Stomach smooth muscle (tissue), 2 donors: ENCODE measurements around the gene GATC.
A peak's percentile ranks its signal among the peaks of the same experiment; 100 is the strongest.

Experiments used
- H3K27ac ChIP-seq: one replicate; pipeline ENCODE4 v1.7.0; 2013; ENCODE audit warnings: mild to moderate bottlenecking, low read length, inconsistent platforms
- H3K27me3 ChIP-seq, 2 donors: one replicate each; pipeline ENCODE4 v1.7.0; 2013; ENCODE audit warnings: low read length in 2 of 2; ENCODE audit not compliant: insufficient read depth in 2 of 2, control insufficient read depth in 1 of 2
- H3K36me3 ChIP-seq, 2 donors: one replicate each; pipeline ENCODE4 v1.7.0; 2013; ENCODE audit warnings: low read length in 2 of 2; ENCODE audit not compliant: control insufficient read depth in 2 of 2, insufficient read depth in 2 of 2
- H3K4me1 ChIP-seq: one replicate; pipeline ENCODE4 v1.7.0; 2013; ENCODE audit warnings: low read length; ENCODE audit not compliant: control insufficient read depth, insufficient read depth
- H3K4me3 ChIP-seq, 2 donors: one replicate each; pipeline ENCODE4 v1.7.0; 2013; ENCODE audit warnings: low read length in 2 of 2
- H3K9ac ChIP-seq, 2 donors: one replicate each; pipeline ENCODE4 v1.7.0; 2013; ENCODE audit warnings: low read length in 2 of 2, mild to moderate bottlenecking in 1 of 2
- H3K9me3 ChIP-seq, 2 donors: one replicate each; pipeline ENCODE4 v1.7.0; 2013; ENCODE audit warnings: low read length in 2 of 2; ENCODE audit not compliant: control insufficient read depth in 2 of 2
- donor health status: healthy.
- donor health status: Pancreatic carcinoma.

GATC gene

GRCh38 chr12:120457133-120457532 is 10.9 kb downstream of the GATC start:
- H3K36me3 ChIP-seq, result peaks cover 34 to 49% of the 10 kb centered on the region in 2 donors
- no peak overlapping the region for H3K9ac ChIP-seq
- H3K9me3 ChIP-seq, result no peaks in the 10 kb centered on the region
- H3K27ac ChIP-seq, result no peak overlapping the region
- H3K27me3 ChIP-seq, result no peaks in the 10 kb centered on the region
- H3K4me3 ChIP-seq, result no peak overlapping the region
- H3K4me1 ChIP-seq, result no peaks in the 10 kb centered on the region

GRCh38 chr12:120460157-120460556 is 13.9 kb downstream of the GATC start:
- H3K4me1 ChIP-seq, result no peaks in the 10 kb centered on the region
- H3K36me3 ChIP-seq, result peaks cover 54 to 75% of the 10 kb centered on the region in 2 donors
- no peaks in the 10 kb centered on the region for H3K27me3 ChIP-seq
- H3K4me3 ChIP-seq, result no peak overlapping the region
- no peaks in the 10 kb centered on the region for H3K9me3 ChIP-seq
- H3K27ac ChIP-seq, result no peak overlapping the region
- H3K9ac ChIP-seq, result no peak overlapping the region

- H3K27ac ChIP-seq, result no peak overlapping the region
- no peak overlapping the region for H3K9ac ChIP-seq
- H3K36me3 ChIP-seq, result peaks cover 56 to 68% of the 10 kb centered on the region in 2 donors
- no peaks in the 10 kb centered on the region for H3K9me3 ChIP-seq
- H3K4me1 ChIP-seq, result peaks cover 7% of the 10 kb centered on the region
- H3K27me3 ChIP-seq, result no peaks in the 10 kb centered on the region
- no peak overlapping the region for H3K4me3 ChIP-seq
These were observed 15.9 kb downstream of the GATC start for GRCh38 chr12:120462099-120462640.

GRCh38 chr12:120463712-120464111 is 17.5 kb downstream of the GATC start:
- no peaks in the 10 kb centered on the region for H3K9me3 ChIP-seq
- peaks cover 49 to 61% of the 10 kb centered on the region in 2 donors for H3K36me3 ChIP-seq
- H3K27ac ChIP-seq, result no peak overlapping the region
- H3K4me1 ChIP-seq, result peaks cover 14% of the 10 kb centered on the region
- no peak overlapping the region for H3K4me3 ChIP-seq
- H3K9ac ChIP-seq, result no peak overlapping the region
- no peaks in the 10 kb centered on the region for H3K27me3 ChIP-seq

- peaks cover 21% of the 10 kb centered on the region for H3K4me1 ChIP-seq
- no peak overlapping the region for H3K27ac ChIP-seq
- H3K4me3 ChIP-seq, result no peak overlapping the region
- H3K27me3 ChIP-seq, result no peaks in the 10 kb centered on the region
- peak overlapping the region in 1 of 2 donors; percentile 34 for H3K9ac ChIP-seq
- H3K9me3 ChIP-seq, result no peaks in the 10 kb centered on the region
- peaks cover 37 to 46% of the 10 kb centered on the region in 2 donors for H3K36me3 ChIP-seq
These were observed 19.5 kb downstream of the GATC start for GRCh38 chr12:120465756-120466155.

- Histone ChIP-seq H3K9me3 (no peaks in the 10 kb centered on the region), H3K4me1 (peaks cover 21% of the 10 kb centered on the region), H3K36me3 (peaks cover 31 to 39% of the 10 kb centered on the region in 2 donors), H3K27me3 (no peaks in the 10 kb centered on the region), H3K9ac (no peak overlapping the region), H3K27ac (no peak overlapping the region), H3K4me3 (no peak overlapping the region)
These were observed 20.5 kb downstream of the GATC start for GRCh38 chr12:120466560-120467315.

- peaks cover 21% of the 10 kb centered on the region for H3K4me1 ChIP-seq
These were observed 21.2 kb downstream of the GATC start for GRCh38 chr12:120467439-120467838.

GRCh38 chr12:120468325-120468820 is 22.1 kb downstream of the GATC start:
- Histone ChIP-seq H3K4me3 (peak overlapping the region; percentile 55 to 84), H3K4me1 (peaks cover 21% of the 10 kb centered on the region), H3K9me3 (no peaks in the 10 kb centered on the region), H3K27ac (peak overlapping the region; percentile 64), H3K36me3 (peaks cover 19 to 24% of the 10 kb centered on the region in 2 donors), H3K9ac (peak overlapping the region; percentile 53 to 81), H3K27me3 (no peaks in the 10 kb centered on the region)

More at GRCh38 chr12:120467439-120467838, 21.2 kb downstream of the GATC start:
- Histone ChIP-seq H3K9ac (no peak overlapping the region), H3K9me3 (no peaks in the 10 kb centered on the region), H3K27me3 (no peaks in the 10 kb centered on the region), H3K4me3 (no peak overlapping the region), H3K27ac (no peak overlapping the region), H3K36me3 (peaks cover 26 to 33% of the 10 kb centered on the region in 2 donors)

- peak overlapping the region; percentile 64 for H3K27ac ChIP-seq
- H3K27me3 ChIP-seq, result no peaks in the 10 kb centered on the region
- H3K9me3 ChIP-seq, result no peaks in the 10 kb centered on the region
- peaks cover 13 to 18% of the 10 kb centered on the region in 2 donors for H3K36me3 ChIP-seq
- peaks cover 21% of the 10 kb centered on the region for H3K4me1 ChIP-seq
- peak overlapping the region; percentile 55 to 84 for H3K4me3 ChIP-seq
- H3K9ac ChIP-seq, result peak overlapping the region; percentile 53 to 81
These were observed 22.7 kb downstream of the GATC start for GRCh38 chr12:120468821-120469449.

- Histone ChIP-seq H3K4me1 (peaks cover 21% of the 10 kb centered on the region), H3K27me3 (no peaks in the 10 kb centered on the region), H3K27ac (peak within 1 kb of the TSS; percentile 64), H3K9ac (peak within 1 kb of the TSS; percentile 53 to 83), H3K36me3 (peaks cover 11 to 12% of the 10 kb centered on the region in 2 donors), H3K9me3 (no peaks in the 10 kb centered on the region), H3K4me3 (peak within 1 kb of the TSS; percentile 55 to 84)
These were observed 23.4 kb downstream of the GATC start, which contains the start of gene SRSF9 for GRCh38 chr12:120469450-120470149. TSS of gene SRSF9 (minus strand) at chr12:120469748. CDS start at chr12:120469609, 139 bp downstream.
